SU-DHL-6 (cell line): ENCODE results near the gene IRAK1.

Experiments
- H2AFZ ChIP-seq: fragments of 200-600 bp; sonication (generic); 2 replicates; pipeline ENCODE4 v1.6.1; 2014; ENCODE audit warnings: low read depth, mild to moderate bottlenecking, moderate library complexity, mixed read lengths, antibody characterized with exemption, low read length; ENCODE audit not compliant: severe bottlenecking
- H3F3A ChIP-seq: fragments of 200-600 bp; shearing (Covaris generic); 2 replicates; pipeline ENCODE4 v1.6.0; 2016; ENCODE audit warnings: antibody characterized with exemption, mild to moderate bottlenecking; ENCODE audit not compliant: insufficient read depth
- H3K27ac ChIP-seq: fragments of 200-600 bp; sonication (generic); 2 replicates; pipeline ENCODE4 v1.5.1; 2016; ENCODE audit warnings: low read depth, mild to moderate bottlenecking, low read length, moderate library complexity, mixed read lengths
- H3K27me3 ChIP-seq: fragments of 200-600 bp; sonication (generic), shearing (Covaris generic); 2 replicates; pipeline ENCODE4 v1.6.0; 2014; ENCODE audit warnings: mild to moderate bottlenecking, low read length
- H3K36me3 ChIP-seq: fragments of 200-600 bp; sonication (generic); 2 replicates; pipeline ENCODE4 v1.6.1; 2014; ENCODE audit warnings: mild to moderate bottlenecking, low read length, mixed read lengths
- H3K4me2 ChIP-seq: fragments of 300-600, 200-600 bp; shearing (Covaris generic), sonication (generic); 2 replicates; pipeline ENCODE4 v1.6.0; 2014; ENCODE audit warnings: low read length, low read depth, mild to moderate bottlenecking; ENCODE audit not compliant: poor library complexity, severe bottlenecking
- H3K4me3 ChIP-seq: fragments of 200-600 bp; sonication (generic); 2 replicates; pipeline ENCODE4 v1.5.1; 2014; ENCODE audit warnings: antibody characterized with exemption, low read length, mild to moderate bottlenecking, mixed read lengths; ENCODE audit not compliant: insufficient read depth, poor library complexity, severe bottlenecking
- H3K79me2 ChIP-seq: fragments of 200-600 bp; sonication (generic); 2 replicates; pipeline ENCODE4 v1.6.1; 2014; ENCODE audit warnings: mild to moderate bottlenecking, low read length, moderate library complexity; ENCODE audit not compliant: insufficient read depth
- H3K9ac ChIP-seq: fragments of 200-600 bp; sonication (generic); 2 replicates; pipeline ENCODE4 v1.7.0; 2014; ENCODE audit warnings: mild to moderate bottlenecking, low read length
- H3K9me2 ChIP-seq: fragments of 200-600 bp; sonication (generic); replicated peaks from 2 replicates; pipeline ENCODE4 v1.6.1; 2014; ENCODE audit warnings: low read length; ENCODE audit not compliant: insufficient read depth
- H3K9me3 ChIP-seq: fragments of 200-600 bp; sonication (generic); 2 replicates; pipeline ENCODE4 v1.6.1; 2014; ENCODE audit warnings: low read length, mixed read lengths; ENCODE audit not compliant: insufficient read depth
- H4K20me1 ChIP-seq: fragments of 200-600 bp; sonication (generic); 2 replicates; pipeline ENCODE4 v1.6.1; 2014; ENCODE audit warnings: low read depth, mild to moderate bottlenecking, antibody characterized with exemption, low read length, moderate library complexity, mixed read lengths
- CTCF ChIP-seq: fragments of 200-600 bp; sonication (generic); IDR thresholded peaks from one replicate; pipeline ENCODE4 v1.5.1; 2017; ENCODE audit warnings: antibody characterized with exemption, mild to moderate bottlenecking, low read length, moderate library complexity; ENCODE audit not compliant: insufficient read depth, poor library complexity, severe bottlenecking
- EZH2phosphoT487 ChIP-seq: fragments of 200-600 bp; sonication (generic), shearing (Covaris generic); conservative IDR thresholded peaks from 2 replicates; pipeline ENCODE4 v1.6.1; 2018; ENCODE audit warnings: mild to moderate bottlenecking, antibody characterized with exemption, low read length, moderate library complexity, mixed read lengths

The IRAK1 gene

GRCh38 chrX:154029439-154029838 lies 9.7 kb upstream of the IRAK1 start:
- H3K27me3 ChIP-seq = no peaks in the 10 kb centered on the region
- no peak overlapping the region for H2AFZ ChIP-seq
- no peaks in the 10 kb centered on the region for H3F3A ChIP-seq
- no peaks in the 10 kb centered on the region for H4K20me1 ChIP-seq
- TF ChIP-seq CTCF = no peak
- no peak overlapping the region for H3K27ac ChIP-seq
- H3K79me2 ChIP-seq = no peaks in the 10 kb centered on the region
- no peaks in the 10 kb centered on the region for H3K9me2 ChIP-seq
- no peak overlapping the region for H3K4me3 ChIP-seq
- no peaks in the 10 kb centered on the region for H3K36me3 ChIP-seq
- no peak overlapping the region for H3K4me2 ChIP-seq
- no peak overlapping the region for H3K9ac ChIP-seq
- H3K9me3 ChIP-seq = no peaks in the 10 kb centered on the region

GRCh38 chrX:154028502-154029184 lies 8.9 kb upstream of the IRAK1 start:
- Histone ChIP-seq H3F3A (no peaks in the 10 kb centered on the region), H3K9me3 (no peaks in the 10 kb centered on the region), H3K36me3 (no peaks in the 10 kb centered on the region), H2AFZ (no peak overlapping the region), H3K27me3 (no peaks in the 10 kb centered on the region), H3K79me2 (no peaks in the 10 kb centered on the region), H3K4me3 (no peak overlapping the region), H3K9me2 (no peaks in the 10 kb centered on the region), H3K9ac (no peak overlapping the region), H3K27ac (no peak overlapping the region), H4K20me1 (no peaks in the 10 kb centered on the region), H3K4me2 (no peak overlapping the region)
- TF ChIP-seq EZH2phosphoT487 (no peak), CTCF (no peak)

- Histone ChIP-seq H3K27ac (no peak overlapping the region), H3F3A (no peaks in the 10 kb centered on the region), H3K4me3 (no peak overlapping the region), H3K79me2 (no peaks in the 10 kb centered on the region), H3K4me2 (no peak overlapping the region), H3K9me3 (no peaks in the 10 kb centered on the region), H3K27me3 (no peaks in the 10 kb centered on the region), H3K9me2 (no peaks in the 10 kb centered on the region), H2AFZ (no peak overlapping the region), H3K9ac (no peak overlapping the region), H3K36me3 (no peaks in the 10 kb centered on the region), H4K20me1 (no peaks in the 10 kb centered on the region)
- TF ChIP-seq EZH2phosphoT487 = no peak
- TF ChIP-seq CTCF = no peak
Measured at GRCh38 chrX:154027986-154028385, 8.3 kb upstream of the IRAK1 start.

- Histone ChIP-seq H2AFZ (no peak overlapping the region), H3K9ac (no peak overlapping the region), H3K79me2 (no peaks in the 10 kb centered on the region), H3K27ac (no peak overlapping the region), H3K27me3 (no peaks in the 10 kb centered on the region), H3K4me3 (no peak overlapping the region), H3K9me3 (no peaks in the 10 kb centered on the region), H3K36me3 (no peaks in the 10 kb centered on the region), H3F3A (no peaks in the 10 kb centered on the region), H4K20me1 (no peaks in the 10 kb centered on the region), H3K9me2 (no peaks in the 10 kb centered on the region), H3K4me2 (no peak overlapping the region)
- TF ChIP-seq EZH2phosphoT487 (no peak), CTCF (no peak)
Measured at GRCh38 chrX:154027022-154027402, 7.3 kb upstream of the IRAK1 start.
